ENCODE measurements around the gene CALML6. TPM values are rescaled to one million over a fixed set of nuclear protein-coding genes. Genes with fewer than 3 reads are reported as not detected.

The CALML6 gene
- total and polyA plus RNA-seq, 2 of the 8 experiments (the other 6 are each of a cell fraction or from before 2014, with no cell fraction given) = 0.54 to 1.3 TPM

DNA sequence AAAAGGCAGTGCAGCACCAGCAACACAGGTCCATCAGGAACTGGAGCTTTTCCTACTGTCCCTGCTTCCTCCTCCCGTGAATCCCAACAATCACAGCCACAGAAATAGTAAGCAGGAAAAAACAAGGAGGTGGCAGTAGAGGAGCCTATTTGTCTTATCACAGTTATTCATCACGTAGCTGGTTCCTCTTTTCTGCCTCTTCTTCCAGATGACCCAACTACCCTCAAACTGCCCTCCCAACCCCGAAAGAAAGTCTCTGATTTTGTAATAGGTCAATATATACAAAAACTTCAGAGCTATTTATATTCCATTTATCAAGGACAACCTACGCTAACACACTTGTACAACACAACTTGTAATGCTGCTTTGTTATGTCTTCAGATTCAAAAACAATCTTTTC lies 45.6 kb upstream of the CALML6 start:
- H3K27me3 ChIP-seq (replicated peaks in 1 of 4; ENCODE audit: control insufficient read depth in 3 of 4, extremely low read depth in 1 of 4, insufficient read depth in 3 of 4, low read length in 3 of 4) = no peaks in the 10 kb centered on the region
- peaks cover 64 to 97% of the 10 kb centered on the region in 2 experiments for H3K79me2 ChIP-seq (ENCODE audit: control insufficient read depth in 1 of 2, insufficient read depth in 2 of 2, low read length in 2 of 2)
- no peaks in the 10 kb centered on the region for H3K23me2 ChIP-seq (ENCODE audit: low read depth, low read length)
- no peak overlapping the region for H3K27ac ChIP-seq (ENCODE audit: low read depth, low read length)
- no peak overlapping the region for H3K9ac ChIP-seq (replicated peaks in 1 of 4; ENCODE audit: extremely low read depth in 1 of 4, low read depth in 3 of 4, low read length in 3 of 4)
- H4K8ac ChIP-seq (ENCODE audit: extremely low read depth, insufficient read depth, low read length) = no peak overlapping the region
- no peak overlapping the region for H2BK15ac ChIP-seq (ENCODE audit: low read length)
- peaks cover 0 to 10% (median 4%) of the 10 kb centered on the region in 4 experiments; a peak in 5 of 8 replicates for H3K36me3 ChIP-seq (ENCODE audit: control insufficient read depth in 2 of 4, insufficient read depth in 4 of 4, low read length in 3 of 4)
- H3K4me1 ChIP-seq (replicated peaks in 1 of 4; ENCODE audit: control insufficient read depth in 3 of 4, insufficient read depth in 4 of 4, low read length in 3 of 4) = no peaks in the 10 kb centered on the region; a peak in 1 of 7 replicates
- H2AFZ ChIP-seq (ENCODE audit: low read length) = no peak overlapping the region
- FAIRE-seq (no peak), DNase-seq (ENCODE audit: low read depth in 1 of 2, low spot score in 2 of 2) (no peak)
- H3K9me3 ChIP-seq (ENCODE audit: insufficient read depth in 2 of 2, low read depth in 1 of 2, low read length in 1 of 2) = no peaks in the 10 kb centered on the region
- WGBS, 2 experiments (ENCODE audit: extremely low coverage in 1 of 2, insufficient coverage in 1 of 2, insufficient read length in 1 of 2, insufficient replicate concordance in 2 of 2, low coverage in 1 of 2, low lambda C conversion rate in 2 of 2, missing lambda C conversion rate in 1 of 2) = 94% methylated on average over 4 of the region's 4 CpGs; no CpG with 5 or more reads in 1 of the 2 experiments
- no peak overlapping the region for H2AK5ac ChIP-seq (ENCODE audit: low read depth, low read length)
- no peak overlapping the region for H2BK120ac ChIP-seq (replicated peaks; ENCODE audit: low read depth, low read length)
- CTCF ChIA-PET (ENCODE audit: partially characterized antibody) = interaction anchor here (0.6 to 4.0 kb wide), 11 partner anchors 8 to 1699 kb away, joined by 3 to 26 read pairs (median 4); no protein-coding TSS in a partner anchor
- no peak overlapping the region for H3K56ac ChIP-seq (replicated peaks; ENCODE audit: insufficient read length, low read depth, low read length)
- peaks cover 28 to 34% of the 10 kb centered on the region in 2 experiments for H4K20me1 ChIP-seq (replicated peaks in 1 of 2; ENCODE audit: control insufficient read depth in 1 of 2, insufficient read depth in 2 of 2, low read length in 2 of 2)
- H2BK5ac ChIP-seq (ENCODE audit: low read depth, low read length) = no peak overlapping the region
- TF ChIP-seq TAF7 (optimal IDR thresholded peaks at IDR 0.05; ENCODE audit: borderline replicate concordance, low read depth, low read length) (no peak), TCF12 (IDR thresholded peaks at IDR 0.05; ENCODE audit: low read depth, low read length) (no peak), EZH2 (IDR thresholded peaks at IDR 0.05; ENCODE audit: low read depth, low read length, severe bottlenecking) (no peak), KDM4A (IDR thresholded peaks at IDR 0.05; ENCODE audit: low read depth, low read length, severe bottlenecking) (no peak), TAF1 (IDR thresholded peaks at IDR 0.05; ENCODE audit: low read depth, low read length) (no peak), CTBP2 (IDR thresholded peaks at IDR 0.05; ENCODE audit: borderline replicate concordance, insufficient read depth, insufficient read length, low read length) (no peak), RXRA (IDR thresholded peaks at IDR 0.05; ENCODE audit: insufficient read depth, low read depth, low read length) (no peak), SP4 (IDR thresholded peaks at IDR 0.05; ENCODE audit: low read length) (no peak)
- H2BK20ac ChIP-seq (ENCODE audit: low read length) = no peak overlapping the region
- no peak overlapping the region for H3K14ac ChIP-seq (ENCODE audit: insufficient read length)
- no peak overlapping the region for H2BK12ac ChIP-seq (ENCODE audit: low read depth, low read length)
- no peak overlapping the region for H3K4me3 ChIP-seq (ENCODE audit: extremely low read depth in 1 of 4, insufficient read depth in 2 of 4, low read depth in 3 of 4, low read length in 4 of 4)
- POLR2A ChIA-PET (ENCODE audit: partially characterized antibody) = interaction anchor here (1.2 to 4.1 kb wide), 3 partner anchors 8 to 19 kb away, joined by 3 to 33 read pairs (median 20); no protein-coding TSS in a partner anchor
- no peak overlapping the region for H3K18ac ChIP-seq (ENCODE audit: extremely low read depth, low read length)
- H3K4ac ChIP-seq (replicated peaks; ENCODE audit: insufficient read length, low read depth, low read length) = no peak overlapping the region
- no peak overlapping the region for H4K91ac ChIP-seq (replicated peaks; ENCODE audit: insufficient read length, low read length)
- H4K5ac ChIP-seq (ENCODE audit: insufficient read length, low read depth, low read length) = no peak overlapping the region
- peaks cover 7% of the 10 kb centered on the region for H3K79me1 ChIP-seq (ENCODE audit: low read depth, low read length)
- no peak overlapping the region for H3K4me2 ChIP-seq (ENCODE audit: insufficient read depth in 1 of 2, low read depth in 2 of 2, low read length in 2 of 2)
- H3K23ac ChIP-seq (ENCODE audit: insufficient read length) = no peak overlapping the region
